Raji (cell line): ENCODE data around the gene HLTF.

ENCODE experiments used
- POLR2A ChIP-seq: IDR thresholded peaks from 2 replicates; pipeline ENCODE4 v1.6.1; 2011; ENCODE audit warnings: low read depth, low read length, control low read depth; ENCODE audit not compliant: insufficient read depth

HLTF gene

GRCh38 chr3:149010966-149011365 lies 75.4 kb downstream of the HLTF start:
- no peak for TF ChIP-seq POLR2A

- no peak for TF ChIP-seq POLR2A
These were observed 75.8 kb downstream of the HLTF start for GRCh38 chr3:149010504-149010951.

- no peak for TF ChIP-seq POLR2A
These were observed 76.6 kb downstream of the HLTF start for GRCh38 chr3:149009732-149010131.

GRCh38 chr3:149007567-149008257 lies 78.6 kb downstream of the HLTF start:
- no peak for TF ChIP-seq POLR2A

- no peak for TF ChIP-seq POLR2A
These were observed 80.9 kb downstream of the HLTF start for GRCh38 chr3:149005416-149005815.

GRCh38 chr3:149004622-149005021 lies 81.7 kb downstream of the HLTF start:
- no peak for TF ChIP-seq POLR2A

GRCh38 chr3:149003653-149004305 lies 82.6 kb downstream of the HLTF start:
- no peak for TF ChIP-seq POLR2A

- TF ChIP-seq POLR2A = no peak
These were observed 84.6 kb downstream of the HLTF start for GRCh38 chr3:149001727-149002126.

- no peak for TF ChIP-seq POLR2A
These were observed 86.1 kb downstream of the HLTF start for GRCh38 chr3:149000206-149000745.

GRCh38 chr3:148999806-149000205 lies 86.5 kb downstream of the HLTF start:
- TF ChIP-seq POLR2A = no peak

GRCh38 chr3:148998715-148999423 lies 87.5 kb downstream of the HLTF start:
- no peak for TF ChIP-seq POLR2A

GRCh38 chr3:148998297-148998696 lies 88.0 kb downstream of the HLTF start:
- no peak for TF ChIP-seq POLR2A

GRCh38 chr3:148997623-148998022 lies 88.7 kb downstream of the HLTF start:
- TF ChIP-seq POLR2A = no peak

GRCh38 chr3:148992635-148993255 lies 93.6 kb downstream of the HLTF start:
- no peak for TF ChIP-seq POLR2A

- TF ChIP-seq POLR2A = no peak
These were observed 94.2 kb downstream of the HLTF start for GRCh38 chr3:148992027-148992634.
